ENCODE measurements around the gene HYAL4. TPM values are rescaled to one million over a fixed set of nuclear protein-coding genes. Genes with fewer than 3 reads are reported as not detected.

HYAL4 gene
- total and polyA plus RNA-seq, 2 of the 13 experiments (the other 11 are each of a cell fraction or from before 2014, with no cell fraction given) = not detected

DNA sequence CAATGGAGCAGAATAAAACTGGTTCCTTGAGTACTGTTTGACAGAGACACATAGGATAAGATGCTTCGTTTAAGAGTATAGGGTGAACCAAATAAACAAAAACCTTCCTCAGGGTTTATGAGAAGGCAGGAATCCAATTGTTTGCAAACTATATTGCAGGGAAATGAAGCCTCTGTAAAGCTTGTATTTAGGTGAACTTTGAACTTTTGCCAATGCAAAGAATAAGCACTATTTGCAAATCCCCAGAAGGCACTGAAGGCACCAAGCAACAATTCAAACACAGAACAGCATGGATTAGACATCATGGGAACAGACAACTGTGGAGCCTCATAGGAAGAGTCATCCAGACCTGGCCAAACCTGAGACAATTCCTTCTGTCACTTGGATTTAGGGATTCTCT lies 49.1 kb upstream of the HYAL4 start:
- Histone ChIP-seq H3K27ac (ENCODE audit: extremely low read length, insufficient read depth, low read length) (no peak overlapping the region), H3K9ac (ENCODE audit: insufficient read depth, low read depth, low read length) (no peak overlapping the region), H3K4me2 (ENCODE audit: low read depth, low read length) (no peak overlapping the region), H3K9me3 (ENCODE audit: low read length) (no peaks in the 10 kb centered on the region), H3K4me3 (replicated peaks in 1 of 3; ENCODE audit: insufficient read depth in 1 of 3, low read depth in 2 of 3, low read length in 3 of 3) (no peak overlapping the region), H2AFZ (ENCODE audit: low read length) (no peak overlapping the region), H3K36me3 (replicated peaks in 1 of 2; ENCODE audit: control insufficient read depth in 1 of 2, insufficient read depth in 2 of 2, low read length in 2 of 2) (no peaks in the 10 kb centered on the region), H4K20me1 (ENCODE audit: insufficient read depth, low read length) (no peaks in the 10 kb centered on the region), H3K79me2 (ENCODE audit: insufficient read depth, low read length) (no peaks in the 10 kb centered on the region), H3K4me1 (ENCODE audit: insufficient read depth, low read length) (peaks cover 40% of the 10 kb centered on the region), H3K27me3 (ENCODE audit: control insufficient read depth in 1 of 2, insufficient read depth in 2 of 2, low read length in 2 of 2) (no peaks in the 10 kb centered on the region)
- WGBS (ENCODE audit: low lambda C conversion rate) = 0% methylated on average over 1 of the region's 1 CpG
- ATAC-seq (peak; percentile 70), DNase-seq (ENCODE audit: low spot score) (peak; percentile 57), FAIRE-seq (no peak)
- ChIA-PET POLR2A (no interaction called here), CTCF (ENCODE audit: low intra/inter-chr PET ratio, low total read pairs) (no interaction called here)
- intact Hi-C loops (cut with micrococcal nuclease; ENCODE audit: unreplicated experiment) = loop anchor here (5.0 kb wide), 2 partner anchors 94 to 164 kb away; no protein-coding TSS in a partner anchor
- in situ Hi-C loops (cut with HindIII; ENCODE audit: extremely low pct_ligation_motif_present, low pct_unique_long_range_greater_than_20kb) = no loop called here
- BruUV-seq (replicated peaks) = no TSS peak
- TF ChIP-seq SOX13 (IDR thresholded peaks at IDR 0.05) = no peak
- peak in 1 of 2 experiments; percentile 55; a peak in 1 of 4 replicates for TF ChIP-seq SOX13 (CRISPR knock-in tag; conservative IDR thresholded peaks at IDR 0.05 in 1 of 2, IDR thresholded peaks at IDR 0.05 in 1 of 2)
- no peak for TF ChIP-seq ZNF878 (CRISPR knock-in tag; IDR thresholded peaks at IDR 0.05)
- peak; percentile 38; the same call in 1 of the 2 replicates for TF ChIP-seq SOX5 (CRISPR knock-in tag; IDR thresholded peaks at IDR 0.05; ENCODE audit: borderline replicate concordance)
- TF ChIP-seq ZNF761 (CRISPR knock-in tag; conservative IDR thresholded peaks at IDR 0.05) = no peak
- TF ChIP-seq, protein P1, sequence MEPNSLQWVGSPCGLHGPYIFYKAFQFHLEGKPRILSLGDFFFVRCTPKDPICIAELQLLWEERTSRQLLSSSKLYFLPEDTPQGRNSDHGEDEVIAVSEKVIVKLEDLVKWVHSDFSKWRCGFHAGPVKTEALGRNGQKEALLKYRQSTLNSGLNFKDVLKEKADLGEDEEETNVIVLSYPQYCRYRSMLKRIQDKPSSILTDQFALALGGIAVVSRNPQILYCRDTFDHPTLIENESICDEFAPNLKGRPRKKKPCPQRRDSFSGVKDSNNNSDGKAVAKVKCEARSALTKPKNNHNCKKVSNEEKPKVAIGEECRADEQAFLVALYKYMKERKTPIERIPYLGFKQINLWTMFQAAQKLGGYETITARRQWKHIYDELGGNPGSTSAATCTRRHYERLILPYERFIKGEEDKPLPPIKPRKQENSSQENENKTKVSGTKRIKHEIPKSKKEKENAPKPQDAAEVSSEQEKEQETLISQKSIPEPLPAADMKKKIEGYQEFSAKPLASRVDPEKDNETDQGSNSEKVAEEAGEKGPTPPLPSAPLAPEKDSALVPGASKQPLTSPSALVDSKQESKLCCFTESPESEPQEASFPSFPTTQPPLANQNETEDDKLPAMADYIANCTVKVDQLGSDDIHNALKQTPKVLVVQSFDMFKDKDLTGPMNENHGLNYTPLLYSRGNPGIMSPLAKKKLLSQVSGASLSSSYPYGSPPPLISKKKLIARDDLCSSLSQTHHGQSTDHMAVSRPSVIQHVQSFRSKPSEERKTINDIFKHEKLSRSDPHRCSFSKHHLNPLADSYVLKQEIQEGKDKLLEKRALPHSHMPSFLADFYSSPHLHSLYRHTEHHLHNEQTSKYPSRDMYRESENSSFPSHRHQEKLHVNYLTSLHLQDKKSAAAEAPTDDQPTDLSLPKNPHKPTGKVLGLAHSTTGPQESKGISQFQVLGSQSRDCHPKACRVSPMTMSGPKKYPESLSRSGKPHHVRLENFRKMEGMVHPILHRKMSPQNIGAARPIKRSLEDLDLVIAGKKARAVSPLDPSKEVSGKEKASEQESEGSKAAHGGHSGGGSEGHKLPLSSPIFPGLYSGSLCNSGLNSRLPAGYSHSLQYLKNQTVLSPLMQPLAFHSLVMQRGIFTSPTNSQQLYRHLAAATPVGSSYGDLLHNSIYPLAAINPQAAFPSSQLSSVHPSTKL (CRISPR knock-in tag; IDR thresholded peaks at IDR 0.05) = peak; percentile 19; the same call in 1 of the 2 replicates
- TF ChIP-seq PRDM15 (CRISPR knock-in tag; IDR thresholded peaks at IDR 0.05) = no peak
- TF ChIP-seq HNF4A (CRISPR knock-in tag; IDR thresholded peaks at IDR 0.05) = peak; percentile 69
- TF ChIP-seq SOX6 (IDR thresholded peaks at IDR 0.05) = no peak
- peak; percentile 47; the same call in 1 of the 2 replicates for TF ChIP-seq SOX6 (CRISPR knock-in tag; IDR thresholded peaks at IDR 0.05)
- TF ChIP-seq NR2F1 (CRISPR knock-in tag; IDR thresholded peaks at IDR 0.05) = 0 out of 4 replicates have a peak, but pooled peaks of 1 of the 2 experiments have one; percentile 35
